Activated T-cell treated with anti-CD3 and anti-CD28 coated beads, Interleukin-2, amount 50 U/mL, for 48 hours (primary cell): ENCODE data around the gene OR5AR1.
"Not testable (repeated sequence)": the region's sequence is repeated elsewhere in the genome, so short reads cannot be mapped to it uniquely, and the experiment has no call there.

Experiments used
- DNase-seq, 2 experiments: peaks; one replicate each; pipeline ENCODE4 v3.0.0-alpha.2; 2020

The OR5AR1 gene

GRCh38 chr11:56663386-56663785 lies at the start of gene OR5AR1:
Gene OR5AR1 (plus strand): TSS chr11:56663686. CDS start chr11:56663686, 0 bp downstream.
- no peak for DNase-seq

GRCh38 chr11:56624661-56625110 lies 38.8 kb upstream of the OR5AR1 start:
- no peak for DNase-seq

- no peak for DNase-seq
Measured at GRCh38 chr11:56625946-56626345, 37.5 kb upstream of the OR5AR1 start.

DNA sequence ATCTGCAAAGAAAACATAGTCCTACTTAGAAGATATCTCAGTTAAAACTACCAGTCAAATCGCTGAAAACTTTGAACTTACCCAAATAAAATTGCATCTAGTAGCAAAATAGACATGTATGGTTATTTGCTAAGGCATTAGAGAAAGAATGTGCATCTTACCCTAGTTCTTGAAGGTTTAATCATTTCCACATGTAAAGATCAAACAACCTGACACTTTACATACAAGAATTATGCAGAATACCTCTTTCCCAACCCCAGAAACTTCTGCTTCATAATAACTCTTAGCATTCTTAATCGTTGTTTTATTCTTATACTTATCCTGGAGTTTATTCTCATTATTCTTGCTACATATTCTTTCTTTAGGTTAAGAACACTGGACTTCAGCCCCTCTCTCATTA lies 31.2 kb upstream of the OR5AR1 start:
- DNase-seq, result no peak

- no peak for DNase-seq
Measured at GRCh38 chr11:56636861-56637260, 26.6 kb upstream of the OR5AR1 start.

- DNase-seq, result no peak
Measured at GRCh38 chr11:56637500-56637899, 26.0 kb upstream of the OR5AR1 start.

GRCh38 chr11:56642339-56642738 lies 21.1 kb upstream of the OR5AR1 start, which contains the start of gene OR5AP2:
Gene OR5AP2 (minus strand): TSS chr11:56642439. CDS start chr11:56642439, 0 bp downstream.
- no peak for DNase-seq

- no peak for DNase-seq
Measured at GRCh38 chr11:56659755-56660154, 3.7 kb upstream of the OR5AR1 start.

- DNase-seq, result no peak
Measured at GRCh38 chr11:56670984-56671383, 7.5 kb downstream of the OR5AR1 start.

DNA sequence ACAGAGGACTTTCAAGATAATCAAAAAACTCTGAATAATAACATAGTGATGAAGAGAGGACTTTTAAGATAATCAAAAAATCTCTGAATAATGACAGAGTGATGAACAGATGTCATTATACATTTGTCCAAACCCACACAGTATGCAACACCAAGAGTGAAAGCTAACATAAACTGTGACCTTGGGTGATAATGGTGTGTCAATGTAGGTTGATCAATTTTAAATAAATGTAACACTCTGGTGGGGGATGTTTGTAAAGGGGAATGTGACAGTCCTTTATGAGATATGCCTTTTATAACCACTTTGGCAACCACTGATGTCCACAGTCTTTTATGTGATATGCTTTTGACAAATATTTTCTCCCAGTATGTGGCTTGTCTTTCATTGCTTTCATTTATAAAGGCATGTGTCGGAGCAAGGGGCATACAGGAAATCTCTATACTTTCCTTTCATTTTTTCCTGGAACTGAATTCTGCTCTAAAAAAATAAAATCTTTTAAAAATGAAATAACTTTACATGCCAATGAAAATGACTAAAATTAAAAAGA lies 25.1 kb downstream of the OR5AR1 start:
- no peak for DNase-seq

DNA sequence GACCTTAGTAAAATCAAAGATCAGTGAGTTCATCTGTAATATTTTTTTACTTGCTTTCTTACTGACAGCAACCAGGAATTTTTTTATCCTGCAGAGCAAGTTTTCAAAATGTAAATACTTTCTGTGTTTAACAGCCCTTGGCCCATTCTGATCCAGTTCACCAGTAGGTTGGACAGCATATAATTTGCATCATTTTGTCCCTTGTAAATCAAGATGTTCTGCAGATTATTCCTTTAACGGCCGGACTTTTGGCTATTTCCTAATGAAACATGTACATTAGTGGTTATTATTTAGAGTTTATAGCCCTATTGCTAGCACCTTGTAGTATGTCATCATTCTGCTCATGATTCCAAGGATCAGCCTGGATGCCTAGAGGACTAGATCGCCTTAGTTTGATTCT lies 27.7 kb downstream of the OR5AR1 start:
- DNase-seq, result not testable (repeated sequence)

DNA sequence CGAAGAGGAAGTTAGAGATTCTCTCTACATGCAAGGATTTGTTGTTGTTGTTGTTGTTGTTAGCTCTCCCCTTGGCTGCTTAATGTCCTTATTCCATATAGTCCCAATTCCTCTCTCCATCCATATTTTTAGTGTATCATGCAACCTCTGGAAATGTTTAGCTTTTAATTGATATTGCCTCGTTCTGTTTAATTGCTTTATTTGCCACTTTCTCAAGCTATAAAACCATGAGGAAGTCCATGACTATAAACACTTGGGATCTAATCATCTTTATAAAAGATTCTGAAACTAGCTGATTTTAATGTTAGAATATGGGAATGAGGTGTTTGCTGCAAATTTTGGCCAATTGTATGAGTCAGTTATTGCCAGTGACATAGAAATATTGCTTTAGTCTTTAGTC lies 29.9 kb downstream of the OR5AR1 start:
- DNase-seq, result no peak

- no peak for DNase-seq
Measured at GRCh38 chr11:56698795-56699194, 35.3 kb downstream of the OR5AR1 start, which contains the start of gene OR9G1. Gene OR9G1 (plus strand): TSS chr11:56699095. CDS start chr11:56700388, 1,293 bp downstream.

GRCh38 chr11:56700242-56700913 lies 36.9 kb downstream of the OR5AR1 start:
- no peak for DNase-seq

GRCh38 chr11:56700914-56701485 lies 37.5 kb downstream of the OR5AR1 start:
- DNase-seq, result no peak

DNA sequence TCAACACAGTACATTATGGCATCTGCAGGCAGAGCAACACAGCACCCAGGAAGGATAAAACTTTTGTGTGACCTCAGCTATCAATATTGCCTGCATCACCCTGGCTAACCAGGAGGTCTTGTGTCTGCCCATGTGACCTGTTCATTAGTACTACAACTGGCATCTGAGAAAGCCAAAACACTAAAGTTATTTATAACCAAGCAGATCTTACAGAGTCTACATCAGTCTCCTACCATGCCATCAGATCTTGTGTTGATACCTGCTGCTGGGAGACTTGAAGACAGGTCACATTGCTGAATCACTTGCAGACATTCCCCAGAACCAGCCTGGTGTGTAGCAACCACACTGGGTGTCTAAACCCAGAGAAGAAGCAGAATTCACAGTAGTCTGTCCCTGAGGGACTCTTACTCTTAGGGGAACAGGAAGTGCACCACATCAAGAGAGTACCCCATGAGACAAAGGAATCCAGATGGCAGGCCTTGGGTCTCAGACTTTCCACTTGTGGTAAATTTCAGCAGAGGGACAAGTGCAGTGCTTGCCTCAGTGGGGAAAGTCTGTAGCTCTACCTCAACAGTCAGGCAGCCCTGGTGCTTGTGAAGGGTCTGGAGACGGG lies 42.4 kb downstream of the OR5AR1 start:
- DNase-seq, result no peak

- DNase-seq, result no peak
Measured at GRCh38 chr11:56706486-56706885, 43.0 kb downstream of the OR5AR1 start.

DNA sequence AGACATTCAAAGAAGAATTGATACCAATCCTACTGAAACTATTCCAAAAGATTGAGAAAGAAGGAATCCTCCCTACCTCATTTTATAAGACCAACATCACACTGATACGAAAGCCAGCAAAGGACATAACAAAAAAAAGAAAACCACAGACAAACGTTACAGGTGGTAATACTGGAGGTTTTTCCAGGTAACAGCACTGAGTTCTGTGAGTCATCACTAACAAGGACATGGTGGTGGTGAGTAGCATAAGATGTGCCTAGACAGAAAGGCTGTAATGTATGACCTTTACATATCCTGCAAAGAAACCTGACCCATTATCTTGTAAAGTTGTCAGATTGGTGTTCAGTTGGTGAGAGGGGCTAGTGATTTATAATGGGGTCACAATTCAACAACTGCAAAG lies 50.7 kb downstream of the OR5AR1 start:
- DNase-seq, result no peak
